Measurements from ENCODE around the gene ABLIM1. TPM values are rescaled to one million over a fixed set of nuclear protein-coding genes. Genes with fewer than 3 reads are reported as not detected.

The ABLIM1 gene
- total and polyA plus RNA-seq, 7 experiments from 2014 or later, result 109 to 440 (median 357) TPM

DNA sequence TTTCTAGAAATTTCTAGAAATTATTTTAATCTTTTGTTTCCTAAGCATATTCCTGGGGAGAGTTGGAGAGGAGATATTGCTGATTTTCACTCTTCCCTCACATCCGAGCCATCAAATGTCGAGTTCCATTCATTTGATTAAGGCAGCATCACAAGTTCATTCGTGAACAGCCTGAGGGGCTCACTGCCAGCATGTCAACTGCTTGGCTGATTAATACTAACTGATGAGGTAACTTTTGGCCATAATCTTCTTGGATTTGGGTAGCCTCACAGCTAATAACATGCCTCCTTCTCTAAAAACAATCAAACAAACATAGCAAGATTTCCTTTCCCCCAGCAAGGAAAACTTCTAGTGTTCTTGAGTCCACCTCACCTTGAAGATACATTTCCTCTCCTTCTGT lies 166.7 kb downstream of the ABLIM1 start:
- no peaks in the 10 kb centered on the region for H3K27me3 ChIP-seq (ENCODE audit: control insufficient read depth in 2 of 2, insufficient read depth in 2 of 2, low read length in 2 of 2)
- H3K4me1 ChIP-seq (ENCODE audit: control insufficient read depth in 2 of 2, insufficient read depth in 2 of 2, low read length in 2 of 2), result peaks cover 16 to 50% of the 10 kb centered on the region in 2 donors
- peaks cover 40 to 92% (median 84%) of the 10 kb centered on the region in 7 donors for H3K4me1 Mint-ChIP-seq
- peak overlapping the region; percentile 74 for H3K27ac ChIP-seq (ENCODE audit: low read depth, low read length)
- intact Hi-C loops (cut with micrococcal nuclease), result no loop called here
- no peak for DNase-seq
- ChIA-PET CTCF (interaction anchor here (1.0 kb wide), 1 partner anchor 20 kb away, joined by 3 read pairs; no protein-coding TSS in a partner anchor), POLR2A (interaction anchor here (1.0 to 3.7 kb wide), 7 partner anchors 20 to 53 kb away, joined by 3 to 27 read pairs (median 4); no protein-coding TSS in a partner anchor)
- H3K9me3 ChIP-seq (ENCODE audit: control insufficient read depth in 2 of 3, low read length in 3 of 3), result no peaks in the 10 kb centered on the region
- H3K4me3 ChIP-seq (ENCODE audit: low read length), result no peak overlapping the region
- H3K9me3 Mint-ChIP-seq, result peaks cover 0 to 7% (median 0%) of the 10 kb centered on the region in 11 donors
- H3K36me3 Mint-ChIP-seq, result peaks cover 7 to 56% (median 31%) of the 10 kb centered on the region in 5 donors
- H3K4me3 Mint-ChIP-seq, result peak overlapping the region; percentile 35 to 83 (median 72)
- ATAC-seq, result no peak
- peak overlapping the region in 8 of 9 donors; percentile 64 to 94 (median 72) for H3K27ac Mint-ChIP-seq
- H3K27me3 Mint-ChIP-seq, result no peaks in the 10 kb centered on the region
- H3K36me3 ChIP-seq (ENCODE audit: control insufficient read depth in 2 of 3, insufficient read depth in 3 of 3, low read length in 3 of 3), result peaks cover 5 to 43% (median 16%) of the 10 kb centered on the region in 3 experiments

DNA sequence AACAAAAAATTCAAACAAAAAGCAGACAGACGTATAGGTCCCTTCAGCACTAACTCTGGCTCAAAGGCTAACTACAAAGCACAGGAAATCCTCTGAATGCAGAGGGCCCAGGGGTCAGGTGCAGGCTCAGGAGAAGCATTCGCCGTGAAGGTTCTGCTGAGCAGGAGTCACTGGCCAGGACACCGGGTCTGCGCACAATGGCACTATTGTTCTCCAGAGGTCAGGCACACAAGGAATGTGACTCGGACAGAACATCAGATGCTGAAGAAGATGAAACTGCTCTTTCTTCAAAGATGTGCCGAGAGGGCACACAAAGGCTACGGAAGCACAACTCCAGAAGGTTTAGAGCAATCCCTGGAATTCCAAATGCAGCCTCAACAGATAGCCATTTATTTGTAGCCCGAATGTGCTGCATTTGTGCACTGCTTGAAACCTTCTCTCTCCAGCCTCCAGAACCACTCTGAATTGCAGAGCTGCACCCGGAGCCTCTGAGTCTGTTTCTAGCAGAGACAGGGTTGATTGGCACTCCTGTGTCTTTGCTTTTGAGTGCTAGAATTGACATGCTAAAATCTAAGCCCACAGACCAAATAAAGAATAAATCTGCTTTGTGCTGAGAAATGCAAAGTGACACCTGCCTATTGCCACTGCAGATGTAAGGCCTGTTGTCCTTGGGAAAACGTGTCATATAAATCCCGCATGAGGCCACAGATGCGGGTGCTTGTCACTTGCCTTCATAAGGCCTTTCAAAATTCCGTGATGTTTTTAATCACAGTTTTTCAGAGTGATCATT lies 168.4 kb downstream of the ABLIM1 start:
- peaks cover 5 to 52% (median 23%) of the 10 kb centered on the region in 3 experiments for H3K36me3 ChIP-seq (ENCODE audit: control insufficient read depth in 2 of 3, insufficient read depth in 3 of 3, low read length in 3 of 3)
- POLR2A ChIA-PET, result interaction anchor here (1.4 to 3.7 kb wide), 2 partner anchors 37 to 52 kb away, joined by 5 to 27 read pairs; no protein-coding TSS in a partner anchor

DNA sequence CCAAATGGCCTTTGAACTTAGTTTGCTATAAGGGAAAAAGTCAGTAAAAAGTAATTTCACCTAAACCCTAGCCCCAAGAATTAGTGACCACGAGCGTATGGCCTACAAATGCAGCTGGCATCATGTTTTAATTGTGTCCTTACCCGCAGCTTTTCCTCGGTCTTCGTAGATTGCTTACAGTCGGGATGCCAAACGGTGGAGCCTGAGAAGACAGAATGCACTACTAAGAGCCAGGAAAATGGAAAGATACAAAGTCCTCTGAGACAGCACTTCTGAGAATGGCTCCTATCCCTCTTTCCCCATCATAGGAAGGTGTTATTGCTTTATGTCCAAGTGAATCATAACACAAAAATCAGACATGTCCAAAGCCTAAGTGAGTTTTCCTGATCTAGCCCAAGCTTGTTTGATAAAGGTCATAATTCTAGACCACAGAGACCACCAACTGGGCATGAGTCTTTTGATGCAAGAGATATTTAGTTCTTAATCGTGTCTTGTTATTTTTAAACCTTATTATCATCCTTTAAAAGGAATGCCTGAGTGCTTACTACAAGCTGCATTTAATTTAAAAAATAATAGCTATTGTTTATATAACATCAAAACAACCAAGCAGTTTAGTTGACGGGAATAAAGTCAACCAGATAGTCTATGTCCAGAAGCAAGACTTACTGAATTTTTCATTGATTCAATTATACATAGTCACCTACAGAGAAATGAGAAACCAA lies 170.1 kb downstream of the ABLIM1 start:
- H3K36me3 ChIP-seq (ENCODE audit: control insufficient read depth in 2 of 3, insufficient read depth in 3 of 3, low read length in 3 of 3), result peaks cover 5 to 64% (median 23%) of the 10 kb centered on the region in 3 experiments
- H3K4me1 ChIP-seq (ENCODE audit: control insufficient read depth in 2 of 2, insufficient read depth in 2 of 2, low read length in 2 of 2), result peaks cover 9 to 23% of the 10 kb centered on the region in 2 donors

More for the DNA sequence above, 168.4 kb downstream of the ABLIM1 start:
- peaks cover 32 to 90% (median 80%) of the 10 kb centered on the region in 7 donors for H3K4me1 Mint-ChIP-seq
- H3K9me3 Mint-ChIP-seq, result no peaks in the 10 kb centered on the region
- H3K36me3 Mint-ChIP-seq, result peaks cover 10 to 57% (median 38%) of the 10 kb centered on the region in 5 donors
- CTCF ChIA-PET, result interaction anchor here (0.6 kb wide), 1 partner anchor 522 kb away, joined by 3 read pairs; no protein-coding TSS in a partner anchor
- no peaks in the 10 kb centered on the region for H3K27me3 Mint-ChIP-seq
- H3K4me1 ChIP-seq (ENCODE audit: control insufficient read depth in 2 of 2, insufficient read depth in 2 of 2, low read length in 2 of 2), result peaks cover 12 to 39% of the 10 kb centered on the region in 2 donors
- DNase-seq (no peak), ATAC-seq (no peak)
- peak overlapping the region; percentile 24 for H3K27ac ChIP-seq (ENCODE audit: low read depth, low read length)
- no peak overlapping the region for H3K4me3 Mint-ChIP-seq
- no peak overlapping the region for H3K4me3 ChIP-seq (ENCODE audit: low read length)
- intact Hi-C loops (cut with micrococcal nuclease), result no loop called here
- H3K27ac Mint-ChIP-seq, result peak overlapping the region in 6 of 9 donors; percentile 36 to 85 (median 62)
- H3K27me3 ChIP-seq (ENCODE audit: control insufficient read depth in 2 of 2, insufficient read depth in 2 of 2, low read length in 2 of 2), result no peaks in the 10 kb centered on the region
- H3K9me3 ChIP-seq (ENCODE audit: control insufficient read depth in 2 of 3, low read length in 3 of 3), result no peaks in the 10 kb centered on the region

DNA sequence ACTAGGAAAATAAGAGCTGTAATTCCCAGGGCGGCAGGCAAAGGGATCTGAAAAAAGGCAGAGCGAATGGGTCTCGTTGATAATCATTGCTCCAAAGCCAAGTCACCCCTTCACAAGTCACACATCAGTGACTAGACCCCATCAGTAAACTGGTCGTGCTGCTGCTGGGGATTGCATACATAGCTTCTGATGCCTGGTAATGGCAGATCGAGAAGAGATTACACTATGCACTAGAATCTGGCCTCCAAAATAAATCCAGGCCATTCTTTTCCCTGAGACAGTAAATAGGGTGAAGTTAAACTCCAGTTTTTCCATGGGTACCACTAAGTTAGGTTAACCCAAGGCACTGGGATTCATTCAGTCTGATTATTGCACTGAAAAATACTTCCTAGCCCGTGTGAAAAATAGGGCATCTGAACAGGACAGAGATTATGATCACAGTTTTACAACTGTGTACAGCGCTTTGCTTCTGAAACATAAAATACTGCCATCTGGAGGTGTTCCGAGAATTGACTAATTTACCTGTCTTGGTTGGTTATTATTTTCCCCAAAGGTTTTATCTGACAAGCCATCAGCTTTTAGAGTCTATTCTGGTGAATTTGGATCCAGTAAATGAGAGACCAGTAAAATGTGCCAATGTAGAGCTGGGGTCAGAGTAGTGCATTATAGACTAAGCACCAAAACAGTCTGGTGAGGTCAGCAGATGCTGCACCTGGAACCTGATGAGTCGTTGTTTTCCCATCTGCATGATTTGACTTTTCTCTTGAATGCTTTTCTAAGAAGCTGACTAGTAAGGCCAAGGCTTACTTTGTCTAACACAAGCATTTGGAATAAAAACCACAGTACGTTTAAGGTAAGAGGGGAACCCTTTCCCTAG lies 170.9 kb downstream of the ABLIM1 start:
- no peak for DNase-seq

More for the DNA sequence above, 170.1 kb downstream of the ABLIM1 start:
- no peak for ATAC-seq
- Mint-ChIP-seq H3K36me3 (peaks cover 10 to 64% (median 50%) of the 10 kb centered on the region in 5 donors), H3K4me3 (peak overlapping the region in 1 of 10 donors; percentile 34), H3K27ac (peak overlapping the region in 8 of 9 donors; percentile 36 to 80 (median 67)), H3K4me1 (peaks cover 21 to 90% (median 78%) of the 10 kb centered on the region in 7 donors), H3K27me3 (no peaks in the 10 kb centered on the region), H3K9me3 (no peaks in the 10 kb centered on the region)
- ChIA-PET CTCF (interaction anchor here (2.5 kb wide), 1 partner anchor 17 kb away, joined by 11 read pairs; no protein-coding TSS in a partner anchor), POLR2A (interaction anchor here (0.6 to 2.8 kb wide), 4 partner anchors 11 to 45 kb away, joined by 3 to 18 read pairs (median 4); no protein-coding TSS in a partner anchor)
- Histone ChIP-seq H3K9me3 (ENCODE audit: control insufficient read depth in 2 of 3, low read length in 3 of 3) (no peaks in the 10 kb centered on the region), H3K4me3 (ENCODE audit: low read length) (no peak overlapping the region), H3K27me3 (ENCODE audit: control insufficient read depth in 2 of 2, insufficient read depth in 2 of 2, low read length in 2 of 2) (no peaks in the 10 kb centered on the region), H3K27ac (ENCODE audit: low read depth, low read length) (peak overlapping the region; percentile 17)
- no peak for DNase-seq
- intact Hi-C loops (cut with micrococcal nuclease), result loop anchor here in 1 of 2 donors (2.0 kb wide), 1 partner anchor 13 kb away; no protein-coding TSS in a partner anchor

DNA sequence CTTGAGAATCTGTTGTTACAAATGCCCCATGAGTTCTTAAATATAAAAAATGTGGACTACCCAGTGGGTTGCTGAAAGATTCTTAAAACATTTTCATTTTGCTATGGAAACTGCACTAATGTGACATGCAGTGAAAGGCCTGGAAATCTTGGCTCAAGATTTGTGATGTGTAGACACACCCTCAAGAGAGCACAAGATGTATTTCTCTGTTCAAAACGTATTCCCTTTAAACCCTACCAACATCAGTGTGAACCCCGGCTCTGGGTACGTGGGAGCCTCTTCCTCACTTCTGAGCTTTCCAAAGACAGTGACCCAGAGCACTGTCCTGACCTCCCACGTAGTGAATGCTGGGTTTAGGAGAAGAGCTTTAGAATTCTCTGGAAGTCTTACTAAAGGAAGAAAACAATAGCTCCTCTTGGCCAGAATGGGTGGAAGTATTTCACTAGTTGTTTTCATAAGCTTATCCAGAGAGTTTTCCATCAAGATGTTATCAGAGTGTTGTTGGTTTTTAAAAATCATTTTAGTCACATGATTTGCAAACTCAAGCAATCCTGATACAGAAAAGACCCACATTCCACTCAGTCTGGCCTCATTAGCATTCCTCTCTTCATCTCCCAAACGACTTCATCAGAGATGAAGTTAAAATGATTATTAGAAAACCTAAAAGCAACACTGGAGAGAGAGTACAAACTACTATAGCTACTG lies 172.2 kb downstream of the ABLIM1 start:
- H3K36me3 ChIP-seq (ENCODE audit: control insufficient read depth in 2 of 3, insufficient read depth in 3 of 3, low read length in 3 of 3), result peaks cover 5 to 74% (median 23%) of the 10 kb centered on the region in 3 experiments
- no peaks in the 10 kb centered on the region for H3K27me3 ChIP-seq (ENCODE audit: control insufficient read depth in 2 of 2, insufficient read depth in 2 of 2, low read length in 2 of 2)
- CTCF ChIA-PET, result interaction anchor here (2.5 kb wide), 1 partner anchor 14 kb away, joined by 11 read pairs; no protein-coding TSS in a partner anchor
- peaks cover 10 to 60% (median 48%) of the 10 kb centered on the region in 5 donors for H3K36me3 Mint-ChIP-seq
- H3K4me3 Mint-ChIP-seq, result peak overlapping the region in 1 of 10 donors; percentile 34
- intact Hi-C loops (cut with micrococcal nuclease), result loop anchor here in 1 of 2 donors (2.0 kb wide), 1 partner anchor 15 kb away; no protein-coding TSS in a partner anchor
- no peak overlapping the region for H3K27ac ChIP-seq (ENCODE audit: low read depth, low read length)
- H3K27ac Mint-ChIP-seq, result peak overlapping the region in 6 of 9 donors; percentile 32 to 82 (median 50)
- H3K4me3 ChIP-seq (ENCODE audit: low read length), result no peak overlapping the region
- peaks cover 11 to 90% (median 78%) of the 10 kb centered on the region in 7 donors for H3K4me1 Mint-ChIP-seq
- no peaks in the 10 kb centered on the region for H3K9me3 ChIP-seq (ENCODE audit: control insufficient read depth in 2 of 3, low read length in 3 of 3)
- DNase-seq (no peak), ATAC-seq (no peak)
- peaks cover 0 to 19% of the 10 kb centered on the region in 2 donors for H3K4me1 ChIP-seq (ENCODE audit: control insufficient read depth in 2 of 2, insufficient read depth in 2 of 2, low read length in 2 of 2)
- H3K27me3 Mint-ChIP-seq, result no peaks in the 10 kb centered on the region
- no peaks in the 10 kb centered on the region for H3K9me3 Mint-ChIP-seq
- POLR2A ChIA-PET, result interaction anchor here (0.6 to 2.8 kb wide), 7 partner anchors 12 to 60 kb away, joined by 3 to 18 read pairs (median 4); no protein-coding TSS in a partner anchor

More for the DNA sequence above, 170.9 kb downstream of the ABLIM1 start:
- ATAC-seq, result no peak
- H3K27ac ChIP-seq (ENCODE audit: low read depth, low read length), result peak overlapping the region; percentile 17
- H3K36me3 ChIP-seq (ENCODE audit: control insufficient read depth in 2 of 3, insufficient read depth in 3 of 3, low read length in 3 of 3), result peaks cover 5 to 64% (median 23%) of the 10 kb centered on the region in 3 experiments
- peaks cover 14 to 90% (median 78%) of the 10 kb centered on the region in 7 donors for H3K4me1 Mint-ChIP-seq
- POLR2A ChIA-PET, result interaction anchor here (0.7 to 2.8 kb wide), 4 partner anchors 11 to 54 kb away, joined by 3 to 18 read pairs (median 4); no protein-coding TSS in a partner anchor
- no peaks in the 10 kb centered on the region for H3K9me3 ChIP-seq (ENCODE audit: control insufficient read depth in 2 of 3, low read length in 3 of 3)
- H3K4me1 ChIP-seq (ENCODE audit: control insufficient read depth in 2 of 2, insufficient read depth in 2 of 2, low read length in 2 of 2), result peaks cover under 1 to 17% of the 10 kb centered on the region in 2 donors
- intact Hi-C loops (cut with micrococcal nuclease), result loop anchor here in 1 of 2 donors (2.0 kb wide), 1 partner anchor 14 kb away; no protein-coding TSS in a partner anchor
- H3K27me3 ChIP-seq (ENCODE audit: control insufficient read depth in 2 of 2, insufficient read depth in 2 of 2, low read length in 2 of 2), result no peaks in the 10 kb centered on the region
- no peak overlapping the region for H3K4me3 Mint-ChIP-seq
- H3K27ac Mint-ChIP-seq, result peak overlapping the region in 8 of 9 donors; percentile 10 to 82 (median 70)
- CTCF ChIA-PET, result interaction anchor here (2.5 kb wide), 1 partner anchor 16 kb away, joined by 11 read pairs; no protein-coding TSS in a partner anchor
- peaks cover 10 to 61% (median 49%) of the 10 kb centered on the region in 5 donors for H3K36me3 Mint-ChIP-seq
- no peaks in the 10 kb centered on the region for H3K27me3 Mint-ChIP-seq
- no peaks in the 10 kb centered on the region for H3K9me3 Mint-ChIP-seq
- no peak overlapping the region for H3K4me3 ChIP-seq (ENCODE audit: low read length)
